Measurements from ENCODE around the gene AFF3.

- TF ChIP-seq CTCF (IDR thresholded peaks at IDR 0.05) = no peak
- no peak for TF ChIP-seq ZFX (IDR thresholded peaks at IDR 0.05; ENCODE audit: borderline replicate concordance)
Observed at GRCh38 chr2:100064592-100065428, 77.6 kb downstream of the AFF3 start.

Data from 22Rv1 (cell line).